ENCODE data around the gene NDUFA7.
A peak's percentile ranks its signal among the peaks of the same experiment; 100 is the strongest.
"Not testable (repeated sequence)": the region's sequence is repeated elsewhere in the genome, so short reads cannot be mapped to it uniquely, and the experiment has no call there.

The NDUFA7 gene

DNA sequence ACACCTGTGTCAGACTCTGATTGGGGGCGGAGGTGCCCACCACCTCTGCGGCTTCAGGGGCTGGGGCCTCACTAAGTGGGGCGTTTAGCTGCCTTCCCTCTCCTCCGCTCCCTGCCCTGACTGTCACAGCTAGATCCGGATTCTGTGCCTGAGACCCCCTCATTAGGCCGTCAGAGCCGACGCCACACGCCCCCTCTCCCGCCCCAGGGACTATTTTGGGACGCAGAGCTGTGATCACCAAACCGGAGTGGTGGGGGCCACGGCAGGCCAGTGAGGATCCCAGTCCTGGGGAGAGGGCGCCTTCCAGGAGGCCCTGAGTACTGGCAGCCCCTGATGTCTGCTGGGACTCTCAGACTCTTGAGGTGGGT lies 21.1 kb upstream of the NDUFA7 start:
- TF ChIP-seq TAF1 (IDR thresholded peaks at IDR 0.05; ENCODE audit: low read depth, low read length): no peak
- no peak for TF ChIP-seq POLR2AphosphoS5 (IDR thresholded peaks at IDR 0.05; ENCODE audit: low read depth, low read length)
- no peak for TF ChIP-seq POU2F2 (IDR thresholded peaks at IDR 0.05; ENCODE audit: low read depth, low read length)
- TF ChIP-seq SPI1 (IDR thresholded peaks at IDR 0.05; ENCODE audit: low read depth, low read length): no peak
- TF ChIP-seq PAX5 (IDR thresholded peaks at IDR 0.05; ENCODE audit: insufficient read depth, low read length, severe bottlenecking): no peak
- TF ChIP-seq POLR2A (IDR thresholded peaks at IDR 0.05; ENCODE audit: low read depth, low read length): no peak
- DNase-seq (ENCODE audit: insufficient read length, low spot score): no peak
- no peak for FAIRE-seq

DNA sequence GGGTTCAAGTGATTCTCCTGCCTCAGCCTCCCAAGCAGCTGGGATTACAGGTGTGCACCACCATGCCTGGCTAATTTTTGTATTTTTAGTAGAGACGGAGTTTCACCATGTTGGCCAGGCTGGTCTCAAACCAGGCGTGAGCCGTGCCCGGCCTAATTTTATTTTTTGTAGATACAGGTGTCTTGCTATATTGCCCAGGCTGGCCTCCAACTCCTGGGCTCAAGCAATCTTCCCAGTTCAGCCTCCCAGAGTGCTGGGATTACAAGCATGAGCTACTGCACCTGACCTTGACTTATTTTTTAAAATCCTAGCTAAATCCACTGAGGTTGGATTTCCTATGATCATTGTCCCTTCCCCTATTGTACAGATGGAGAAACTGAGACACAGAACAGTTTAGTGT lies 20.3 kb upstream of the NDUFA7 start:
- FAIRE-seq; DNase-seq (ENCODE audit: insufficient read length, low spot score): not testable (repeated sequence)

GRCh38 chr19:8340341-8341096 lies 19.3 kb upstream of the NDUFA7 start:
- FAIRE-seq (no peak), DNase-seq (ENCODE audit: insufficient read length, low spot score) (no peak)
- TF ChIP-seq POLR2AphosphoS5 (IDR thresholded peaks at IDR 0.05; ENCODE audit: low read depth, low read length): no peak

DNA sequence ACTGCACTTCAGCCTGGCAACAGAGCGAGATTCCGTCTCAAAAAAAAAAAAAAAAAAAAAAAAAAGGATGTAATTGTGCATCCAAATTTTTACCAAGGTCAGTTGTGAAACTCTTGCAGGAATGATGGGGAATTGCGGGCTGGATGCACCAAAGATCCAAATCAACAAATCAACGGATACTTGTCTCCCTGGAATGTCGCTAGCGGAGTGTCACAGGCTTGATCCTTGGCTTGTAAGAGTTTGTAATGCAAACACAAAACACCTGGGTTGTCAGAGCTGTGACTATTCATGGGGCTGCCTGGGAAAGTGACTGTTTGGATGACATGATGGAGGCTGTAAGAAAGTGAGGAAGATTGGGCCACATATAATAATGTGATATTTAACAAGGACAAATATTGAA lies 17.7 kb upstream of the NDUFA7 start:
- no peak for FAIRE-seq
- DNase-seq (ENCODE audit: insufficient read length, low spot score): no peak
- TF ChIP-seq POLR2AphosphoS5 (IDR thresholded peaks at IDR 0.05; ENCODE audit: low read depth, low read length) (no peak), PAX5 (IDR thresholded peaks at IDR 0.05; ENCODE audit: insufficient read depth, low read length, severe bottlenecking) (no peak), SPI1 (IDR thresholded peaks at IDR 0.05; ENCODE audit: low read depth, low read length) (no peak), TAF1 (IDR thresholded peaks at IDR 0.05; ENCODE audit: low read depth, low read length) (no peak), POU2F2 (IDR thresholded peaks at IDR 0.05; ENCODE audit: low read depth, low read length) (no peak), POLR2A (IDR thresholded peaks at IDR 0.05; ENCODE audit: low read depth, low read length) (no peak)

DNA sequence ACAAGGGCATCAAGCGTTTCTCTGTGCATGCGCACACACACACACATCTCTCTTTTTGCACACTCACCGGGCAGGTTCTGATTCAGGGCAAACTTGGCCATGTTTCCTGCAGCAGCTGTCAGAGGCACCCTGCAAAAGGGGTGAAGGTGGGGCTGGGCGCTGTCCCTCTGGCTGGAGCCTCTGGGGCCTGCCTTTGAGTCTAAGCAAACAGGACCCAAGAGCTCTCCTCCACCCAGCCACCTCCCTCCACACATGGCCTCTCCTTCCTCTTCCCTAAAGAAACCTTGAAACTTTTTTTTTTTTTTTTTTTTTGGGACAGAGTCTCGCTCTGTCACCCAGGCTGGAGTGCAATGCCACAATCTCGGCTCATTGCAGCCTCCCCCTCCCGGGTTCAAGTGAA lies 16.6 kb upstream of the NDUFA7 start:
- TF ChIP-seq POLR2A (IDR thresholded peaks at IDR 0.05; ENCODE audit: low read depth, low read length): no peak
- no peak for DNase-seq (ENCODE audit: insufficient read length, low spot score)
- no peak for FAIRE-seq

GRCh38 chr19:8336660-8337059 lies 15.5 kb upstream of the NDUFA7 start:
- DNase-seq (ENCODE audit: insufficient read length, low spot score): no peak
- FAIRE-seq: no peak
- TF ChIP-seq TAF1 (IDR thresholded peaks at IDR 0.05; ENCODE audit: low read depth, low read length) (no peak), POLR2A (IDR thresholded peaks at IDR 0.05; ENCODE audit: low read depth, low read length) (no peak), SPI1 (IDR thresholded peaks at IDR 0.05; ENCODE audit: low read depth, low read length) (no peak), PAX5 (IDR thresholded peaks at IDR 0.05; ENCODE audit: insufficient read depth, low read length, severe bottlenecking) (no peak), POU2F2 (IDR thresholded peaks at IDR 0.05; ENCODE audit: low read depth, low read length) (no peak), POLR2AphosphoS5 (IDR thresholded peaks at IDR 0.05; ENCODE audit: low read depth, low read length) (no peak)

DNA sequence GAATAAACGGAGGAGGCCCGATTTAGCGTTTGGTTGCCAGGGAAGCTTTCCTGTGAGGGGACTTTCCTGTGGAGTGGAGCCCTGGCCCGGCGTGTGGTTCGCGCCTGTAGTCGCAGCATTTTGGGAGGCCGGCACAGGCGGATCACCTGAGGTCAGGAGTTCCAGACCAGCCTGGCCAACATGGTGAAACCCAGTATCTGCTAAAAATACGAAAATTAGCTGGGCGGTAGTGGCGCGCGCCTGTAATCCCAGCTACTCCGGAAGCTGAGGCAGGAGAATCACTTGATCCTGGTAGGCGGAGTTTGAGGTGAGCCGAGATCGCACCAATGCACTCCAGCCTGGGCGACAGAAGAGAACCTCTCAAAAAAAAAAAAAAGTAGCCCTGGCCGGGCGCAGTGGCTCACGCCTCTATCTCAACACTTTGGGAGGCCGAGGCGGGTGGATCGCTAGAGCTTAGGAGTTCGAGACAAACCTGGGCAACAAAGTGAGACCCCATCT lies 14.9 kb upstream of the NDUFA7 start:
- FAIRE-seq (no peak), DNase-seq (ENCODE audit: insufficient read length, low spot score) (no peak)
- no peak for TF ChIP-seq TAF1 (IDR thresholded peaks at IDR 0.05; ENCODE audit: low read depth, low read length)
- no peak for TF ChIP-seq POLR2A (IDR thresholded peaks at IDR 0.05; ENCODE audit: low read depth, low read length)
- TF ChIP-seq PAX5 (IDR thresholded peaks at IDR 0.05; ENCODE audit: insufficient read depth, low read length, severe bottlenecking): no peak
- no peak for TF ChIP-seq POLR2AphosphoS5 (IDR thresholded peaks at IDR 0.05; ENCODE audit: low read depth, low read length)
- TF ChIP-seq SPI1 (IDR thresholded peaks at IDR 0.05; ENCODE audit: low read depth, low read length): no peak
- TF ChIP-seq POU2F2 (IDR thresholded peaks at IDR 0.05; ENCODE audit: low read depth, low read length): no peak

DNA sequence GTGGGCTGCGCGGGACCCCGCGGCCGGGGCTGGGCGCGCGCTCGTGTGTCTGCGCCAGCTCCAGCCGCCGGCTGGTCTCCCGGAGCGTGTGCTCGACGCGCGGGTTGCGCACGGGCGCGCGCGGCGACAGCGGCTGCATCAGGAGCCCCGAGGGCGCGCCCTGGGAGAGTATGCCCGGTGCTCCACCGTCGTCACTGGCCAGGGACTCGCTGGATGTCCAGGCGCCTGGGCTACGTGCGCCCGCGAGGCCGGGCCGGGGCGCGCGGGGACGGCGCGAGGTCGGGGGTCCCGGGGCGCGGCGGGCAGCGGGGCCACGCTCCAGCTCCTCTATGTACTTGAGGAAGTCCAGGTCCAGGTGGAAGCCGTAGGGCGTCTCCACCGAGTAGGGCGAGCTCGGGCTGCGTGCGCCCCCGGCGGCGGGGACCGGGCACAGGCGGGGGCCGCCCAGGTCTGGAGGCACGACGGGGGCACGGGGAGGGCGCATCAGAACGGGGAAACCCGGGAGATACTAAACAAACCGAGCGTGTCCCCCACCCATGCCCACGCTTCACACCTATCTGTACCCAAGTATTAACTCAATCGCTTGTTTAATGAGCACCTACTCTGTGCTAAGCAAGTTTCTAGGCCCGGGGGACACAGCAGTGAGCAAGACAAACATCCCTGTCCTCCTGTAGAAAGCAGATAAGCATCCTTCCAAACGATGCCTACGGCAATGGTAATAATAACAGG lies 14.3 kb upstream of the NDUFA7 start:
- TF ChIP-seq PAX5 (IDR thresholded peaks at IDR 0.05; ENCODE audit: insufficient read depth, low read length, severe bottlenecking): no peak
- no peak for TF ChIP-seq SPI1 (IDR thresholded peaks at IDR 0.05; ENCODE audit: low read depth, low read length)
- no peak for TF ChIP-seq POU2F2 (IDR thresholded peaks at IDR 0.05; ENCODE audit: low read depth, low read length)
- no peak for TF ChIP-seq POLR2A (IDR thresholded peaks at IDR 0.05; ENCODE audit: low read depth, low read length)
- no peak for TF ChIP-seq POLR2AphosphoS5 (IDR thresholded peaks at IDR 0.05; ENCODE audit: low read depth, low read length)
- TF ChIP-seq TAF1 (IDR thresholded peaks at IDR 0.05; ENCODE audit: low read depth, low read length): no peak
- peak; percentile 66 for FAIRE-seq
- DNase-seq (ENCODE audit: insufficient read length, low spot score): no peak

GRCh38 chr19:8334458-8335342 lies 13.5 kb upstream of the NDUFA7 start:
- FAIRE-seq: peak; percentile 98
- TF ChIP-seq PAX5 (IDR thresholded peaks at IDR 0.05; ENCODE audit: insufficient read depth, low read length, severe bottlenecking) (no peak), POLR2A (IDR thresholded peaks at IDR 0.05; ENCODE audit: low read depth, low read length) (no peak), TAF1 (IDR thresholded peaks at IDR 0.05; ENCODE audit: low read depth, low read length) (no peak)
- DNase-seq (ENCODE audit: insufficient read length, low spot score): peak; percentile 75
